Measurements from ENCODE around the gene CTXND1. TPM values are rescaled to one million over a fixed set of nuclear protein-coding genes. Genes with fewer than 3 reads are reported as not detected.

CTXND1 gene
- total RNA-seq, 2 donors from 2014 or later = not detected

- Mint-ChIP-seq H3K4me3 (peak within 1 kb of the TSS; percentile 89), H3K36me3 (ENCODE audit: low read depth) (no peaks in the 10 kb centered on the region), H3K27me3 (no peaks in the 10 kb centered on the region), H3K4me1 (peaks cover 14% of the 10 kb centered on the region), H3K27ac (peak within 1 kb of the TSS; percentile 89)
- peak; percentile 60 for ATAC-seq
- DNase-seq = no peak
- no peaks in the 10 kb centered on the region for H3K9me3 ChIP-seq (ENCODE audit: control insufficient read depth, low read length, poor library complexity, severe bottlenecking)
Measured at GRCh38 chr15:80152896-80153876, 98.8 kb downstream of the CTXND1 start, which contains the start of gene FAH. Gene FAH, plus strand, starts transcription at chr15:80152999. Its CDS starts 56 bp downstream, at chr15:80153055.

- peak; percentile 56 to 89 (median 82) for DNase-seq
- peak; percentile 74 for ATAC-seq
- H3K36me3 Mint-ChIP-seq (ENCODE audit: low read depth) = no peaks in the 10 kb centered on the region
- H3K9me3 ChIP-seq (ENCODE audit: control insufficient read depth, low read length, poor library complexity, severe bottlenecking) = no peaks in the 10 kb centered on the region
- no peaks in the 10 kb centered on the region for H3K27me3 Mint-ChIP-seq
- peak overlapping the region; percentile 63 for H3K27ac Mint-ChIP-seq
- H3K4me3 Mint-ChIP-seq = peak overlapping the region; percentile 89
- H3K4me1 Mint-ChIP-seq = peaks cover 14% of the 10 kb centered on the region
Measured at GRCh38 chr15:80152180-80152895, 99.7 kb downstream of the CTXND1 start.

- no peak for ATAC-seq
- no peaks in the 10 kb centered on the region for H3K27me3 Mint-ChIP-seq
- no peaks in the 10 kb centered on the region for H3K9me3 ChIP-seq (ENCODE audit: control insufficient read depth, low read length, poor library complexity, severe bottlenecking)
- H3K4me3 Mint-ChIP-seq = peak overlapping the region; percentile 89
- DNase-seq = no peak
- H3K4me1 Mint-ChIP-seq = peaks cover 14% of the 10 kb centered on the region
- no peaks in the 10 kb centered on the region for H3K36me3 Mint-ChIP-seq (ENCODE audit: low read depth)
- peak overlapping the region; percentile 63 for H3K27ac Mint-ChIP-seq
Measured at GRCh38 chr15:80151576-80151975, 100.4 kb downstream of the CTXND1 start.

- no peak for DNase-seq
- peaks cover 14% of the 10 kb centered on the region for H3K4me1 Mint-ChIP-seq
Measured at GRCh38 chr15:80151148-80151547, 100.9 kb downstream of the CTXND1 start.

More at GRCh38 chr15:80151148-80151547, 100.9 kb downstream of the CTXND1 start:
- peak overlapping the region; percentile 63 for H3K27ac Mint-ChIP-seq
- H3K27me3 Mint-ChIP-seq = no peaks in the 10 kb centered on the region
- H3K4me3 Mint-ChIP-seq = peak overlapping the region; percentile 12
- no peak for ATAC-seq
- no peaks in the 10 kb centered on the region for H3K36me3 Mint-ChIP-seq (ENCODE audit: low read depth)
- H3K9me3 ChIP-seq (ENCODE audit: control insufficient read depth, low read length, poor library complexity, severe bottlenecking) = no peaks in the 10 kb centered on the region

Other genes starting within 250 kb of the CTXND1 start
- 10 to 100 TPM; 85.5 to 91.6 TPM for gene ZFAND6, start 192.5 kb downstream of the CTXND1 start, total RNA-seq
- 10 to 100 TPM in 1 of 2 donors, 1 to 10 TPM in 1; 5.2 to 16.3 TPM for gene FAH, start 99.2 kb downstream of the CTXND1 start, total RNA-seq
- gene ARNT2, start 152.2 kb upstream of the CTXND1 start, total RNA-seq = not detected